Ishikawa (cell line): ENCODE data around the gene ZNF804B.

Experiments used
- CEBPB ChIP-seq: IDR thresholded peaks from 2 replicates; pipeline ENCODE4 v1.6.1; 2012
- CREB1 ChIP-seq: IDR thresholded peaks from 2 replicates; pipeline ENCODE4 v1.6.1; 2012; ENCODE audit warnings: low read depth
- EGR1 ChIP-seq: IDR thresholded peaks from 2 replicates; pipeline ENCODE4 v1.6.1; 2012
- EP300 ChIP-seq: IDR thresholded peaks from 2 replicates; pipeline ENCODE4 v1.6.1; 2012; ENCODE audit warnings: borderline replicate concordance
- FOXM1 ChIP-seq: IDR thresholded peaks from 2 replicates; pipeline ENCODE4 v1.6.1; 2012; ENCODE audit warnings: low read depth, borderline replicate concordance
- NFIC ChIP-seq: IDR thresholded peaks from 2 replicates; pipeline ENCODE4 v1.6.1; 2012
- RAD21 ChIP-seq: IDR thresholded peaks from 2 replicates; pipeline ENCODE4 v1.6.1; 2012; ENCODE audit warnings: low read depth
- REST ChIP-seq: IDR thresholded peaks from 2 replicates; pipeline ENCODE4 v1.6.1; 2012; ENCODE audit warnings: low read depth, mild to moderate bottlenecking
- TAF1 ChIP-seq: IDR thresholded peaks from 2 replicates; pipeline ENCODE4 v1.6.1; 2012; ENCODE audit warnings: low read depth, mild to moderate bottlenecking
- TCF12 ChIP-seq: IDR thresholded peaks from 2 replicates; pipeline ENCODE4 v1.6.1; 2012; ENCODE audit warnings: low read depth
- TEAD4 ChIP-seq: IDR thresholded peaks from 2 replicates; pipeline ENCODE4 v1.6.1; 2012
- USF1 ChIP-seq: IDR thresholded peaks from 2 replicates; pipeline ENCODE4 v1.6.1; 2012
- YY1 ChIP-seq: IDR thresholded peaks from 2 replicates; pipeline ENCODE4 v1.6.1; 2012; ENCODE audit warnings: low read depth
- ZBTB7A ChIP-seq: IDR thresholded peaks from 2 replicates; pipeline ENCODE4 v1.6.1; 2012; ENCODE audit warnings: low read depth
- TF ChIP-seq, protein P1 (sequence below): IDR thresholded peaks from 2 replicates; pipeline ENCODE4 v1.6.1; 2012

Gene ZNF804B

GRCh38 chr7:88757371-88757770 is 2.1 kb upstream of the ZNF804B start:
- TF ChIP-seq ZBTB7A (no peak), CEBPB (no peak), USF1 (no peak), EGR1 (no peak), RAD21 (no peak), NFIC (no peak), EP300 (no peak), CREB1 (no peak)

- TF ChIP-seq REST (no peak), CREB1 (no peak), USF1 (no peak), YY1 (no peak), TAF1 (no peak), EP300 (no peak), CEBPB (no peak), FOXM1 (no peak), ZBTB7A (no peak)
- TF ChIP-seq, protein P1, sequence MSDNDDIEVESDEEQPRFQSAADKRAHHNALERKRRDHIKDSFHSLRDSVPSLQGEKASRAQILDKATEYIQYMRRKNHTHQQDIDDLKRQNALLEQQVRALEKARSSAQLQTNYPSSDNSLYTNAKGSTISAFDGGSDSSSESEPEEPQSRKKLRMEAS = no peak
Observed at GRCh38 chr7:88758381-88759229, 895 bp upstream of the ZNF804B start.

DNA sequence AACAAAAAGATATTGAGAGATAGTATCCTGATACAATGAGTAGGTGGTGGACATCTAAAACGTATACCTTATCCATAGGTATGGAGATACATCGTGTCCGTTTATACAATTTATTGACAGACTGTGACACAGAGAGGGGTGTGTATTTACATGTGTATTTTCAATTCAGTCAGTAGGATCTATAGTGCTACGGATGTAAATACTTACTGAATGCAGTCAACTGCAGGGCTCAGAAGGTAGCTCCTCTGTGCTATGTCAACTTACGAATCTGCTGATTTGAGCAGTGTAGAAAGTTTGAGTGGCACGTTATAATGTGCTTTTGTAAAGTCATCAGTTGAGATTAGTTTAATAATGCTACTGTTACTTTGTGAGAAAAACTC is 626 bp downstream of the ZNF804B start:
- TF ChIP-seq EGR1 (no peak), RAD21 (no peak), USF1 (no peak), YY1 (no peak), TAF1 (no peak), FOXM1 (no peak), NFIC (no peak), ZBTB7A (no peak), TCF12 (no peak), CEBPB (no peak), REST (no peak), CREB1 (no peak), TEAD4 (no peak), EP300 (no peak)
- TF ChIP-seq, protein P1 = no peak

DNA sequence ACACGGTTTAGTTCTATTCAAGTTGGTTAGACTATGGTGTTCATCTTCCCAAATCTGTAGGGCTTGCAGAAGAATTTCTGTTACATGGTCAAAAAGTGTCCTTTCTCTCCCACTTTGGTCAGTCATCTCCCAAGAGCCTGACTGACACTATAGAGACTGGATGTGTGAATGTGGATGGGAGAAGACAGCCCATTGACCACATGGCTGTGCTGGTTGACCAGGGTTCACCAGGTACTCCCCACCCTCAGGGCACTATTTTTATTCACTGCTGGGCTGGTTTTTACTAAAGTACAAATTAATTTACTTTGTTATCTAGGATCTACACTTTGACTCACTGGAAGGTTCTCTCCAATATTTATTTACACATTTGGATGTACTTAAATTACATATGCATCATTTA is 2.3 kb downstream of the ZNF804B start:
- TF ChIP-seq CREB1 = no peak
- TF ChIP-seq YY1 = no peak
- TF ChIP-seq, protein P1 = no peak
- no peak for TF ChIP-seq REST
- TF ChIP-seq EGR1 = no peak
- TF ChIP-seq ZBTB7A = no peak
- no peak for TF ChIP-seq CEBPB
- no peak for TF ChIP-seq USF1
- TF ChIP-seq RAD21 = no peak
